DND-41 (cell line): ENCODE data around the gene SPAG16.

ENCODE experiments used
- ATAC-seq: fragments of 200-7000 bp; cut with Tn5 transposase; 3 replicates; pipeline ENCODE4 v1.9.1; 2021; ENCODE audit warnings: low read depth; ENCODE audit not compliant: insufficient read depth
- DNase-seq: peaks from one replicate; pipeline ENCODE4 v3.0.0-alpha.2; 2020
- H2AFZ ChIP-seq: 2 replicates; pipeline ENCODE4 v1.6.0; 2012; ENCODE audit warnings: low read depth, low read length
- H3K27ac ChIP-seq: 2 replicates; pipeline ENCODE4 v1.5.1; 2012; ENCODE audit warnings: low read length, inconsistent platforms
- H3K27me3 ChIP-seq: fragments of 200-600 bp; sonication (generic); 2 replicates; pipeline ENCODE4 v1.6.0; 2012; ENCODE audit warnings: low read length, mild to moderate bottlenecking, inconsistent platforms; ENCODE audit not compliant: insufficient read depth, poor library complexity
- H3K36me3 ChIP-seq: 2 replicates; pipeline ENCODE4 v1.5.1; 2012; ENCODE audit warnings: low read length, inconsistent platforms; ENCODE audit not compliant: insufficient read depth
- H3K4me1 ChIP-seq: 2 replicates; pipeline ENCODE4 v1.5.1; 2012; ENCODE audit warnings: mild to moderate bottlenecking, low read length; ENCODE audit not compliant: insufficient read depth
- H3K4me2 ChIP-seq: 2 replicates; pipeline ENCODE4 v1.6.0; 2012; ENCODE audit warnings: mild to moderate bottlenecking, moderate library complexity, low read length, inconsistent platforms; ENCODE audit not compliant: insufficient read depth
- H3K4me3 ChIP-seq, 2 experiments: fragments of 200-600 bp in 1 of 2; shearing (Covaris generic) in 1 of 2; 2 replicates each; pipeline ENCODE4 v1.5.1; 2012 to 2016; ENCODE audit warnings: inconsistent platforms in 2 of 2, low read length in 2 of 2, mild to moderate bottlenecking in 2 of 2, low read depth in 1 of 2, moderate library complexity in 1 of 2
- H3K79me2 ChIP-seq: 2 replicates; pipeline ENCODE4 v1.6.0; 2012; ENCODE audit warnings: low read length, inconsistent platforms; ENCODE audit not compliant: insufficient read depth
- H3K9ac ChIP-seq: 2 replicates; pipeline ENCODE4 v1.6.0; 2012; ENCODE audit warnings: low read depth, mild to moderate bottlenecking, inconsistent platforms, low read length, moderate library complexity
- H3K9me3 ChIP-seq: 2 replicates; pipeline ENCODE4 v1.5.1; 2012; ENCODE audit warnings: low read length, moderate library complexity, mild to moderate bottlenecking, inconsistent platforms; ENCODE audit not compliant: insufficient read depth, severe bottlenecking
- H4K20me1 ChIP-seq: 2 replicates; pipeline ENCODE4 v1.6.0; 2012; ENCODE audit warnings: low read length; ENCODE audit not compliant: insufficient read depth
- CTCF ChIP-seq: IDR thresholded peaks from 2 replicates; pipeline ENCODE4 v1.5.1; 2012; ENCODE audit warnings: borderline replicate concordance, low read length, moderate library complexity, mild to moderate bottlenecking; ENCODE audit not compliant: poor library complexity, severe bottlenecking; ENCODE audit errors: extremely low read depth
- EZH2 ChIP-seq: IDR thresholded peaks from 3 replicates; pipeline ENCODE4 v1.6.1; 2012; ENCODE audit warnings: borderline replicate concordance, low read depth, mild to moderate bottlenecking, moderate library complexity, low read length, inconsistent platforms; ENCODE audit not compliant: severe bottlenecking

Gene SPAG16

GRCh38 chr2:214261683-214262082 is 977.4 kb downstream of the SPAG16 start:
- Histone ChIP-seq H3K79me2 (no peaks in the 10 kb centered on the region), H3K27ac (no peak overlapping the region), H4K20me1 (no peaks in the 10 kb centered on the region), H3K4me1 (no peaks in the 10 kb centered on the region), H3K9ac (no peak overlapping the region), H3K4me3 (no peak overlapping the region), H3K27me3 (no peaks in the 10 kb centered on the region), H3K36me3 (no peaks in the 10 kb centered on the region), H3K9me3 (no peaks in the 10 kb centered on the region), H3K4me2 (no peak overlapping the region), H2AFZ (no peak overlapping the region)
- DNase-seq (no peak), ATAC-seq (no peak)
- TF ChIP-seq CTCF (no peak), EZH2 (no peak)

- no peak overlapping the region for H3K4me2 ChIP-seq
- no peak overlapping the region for H2AFZ ChIP-seq
- ATAC-seq = no peak
- H3K27me3 ChIP-seq = no peaks in the 10 kb centered on the region
- no peak for DNase-seq
- H3K36me3 ChIP-seq = no peaks in the 10 kb centered on the region
- no peak overlapping the region for H3K27ac ChIP-seq
- no peak overlapping the region for H3K4me3 ChIP-seq
- TF ChIP-seq CTCF = no peak
- no peak for TF ChIP-seq EZH2
- H3K79me2 ChIP-seq = no peaks in the 10 kb centered on the region
- H3K9ac ChIP-seq = no peak overlapping the region
- H4K20me1 ChIP-seq = no peaks in the 10 kb centered on the region
- H3K4me1 ChIP-seq = no peaks in the 10 kb centered on the region
- no peaks in the 10 kb centered on the region for H3K9me3 ChIP-seq
Measured at GRCh38 chr2:214264171-214264570, 979.9 kb downstream of the SPAG16 start.

- Histone ChIP-seq H2AFZ (no peak overlapping the region), H3K4me1 (no peaks in the 10 kb centered on the region), H3K79me2 (no peaks in the 10 kb centered on the region), H3K4me3 (no peak overlapping the region), H3K27ac (no peak overlapping the region), H3K27me3 (no peaks in the 10 kb centered on the region), H3K9me3 (no peaks in the 10 kb centered on the region), H4K20me1 (no peaks in the 10 kb centered on the region), H3K9ac (no peak overlapping the region), H3K36me3 (no peaks in the 10 kb centered on the region), H3K4me2 (no peak overlapping the region)
- ATAC-seq = no peak
- TF ChIP-seq CTCF (no peak), EZH2 (no peak)
- DNase-seq = no peak
Measured at GRCh38 chr2:214265991-214266489, 981.8 kb downstream of the SPAG16 start.

GRCh38 chr2:214277880-214278279 is 993.6 kb downstream of the SPAG16 start:
- Histone ChIP-seq H4K20me1 (no peaks in the 10 kb centered on the region), H3K79me2 (no peaks in the 10 kb centered on the region), H3K4me3 (no peak overlapping the region), H2AFZ (no peak overlapping the region), H3K27ac (no peak overlapping the region), H3K4me1 (no peaks in the 10 kb centered on the region), H3K4me2 (no peak overlapping the region), H3K9me3 (no peaks in the 10 kb centered on the region), H3K36me3 (no peaks in the 10 kb centered on the region), H3K9ac (no peak overlapping the region), H3K27me3 (no peaks in the 10 kb centered on the region)
- DNase-seq = no peak
- TF ChIP-seq EZH2 (no peak), CTCF (no peak)
- no peak for ATAC-seq
